Measurements from ENCODE around the gene ST3GAL4. TPM values are rescaled to one million over a fixed set of nuclear protein-coding genes. Genes with fewer than 3 reads are reported as not detected.

The ST3GAL4 gene
- total RNA-seq, 1 experiment from 2014 or later = 13.6 TPM

DNA sequence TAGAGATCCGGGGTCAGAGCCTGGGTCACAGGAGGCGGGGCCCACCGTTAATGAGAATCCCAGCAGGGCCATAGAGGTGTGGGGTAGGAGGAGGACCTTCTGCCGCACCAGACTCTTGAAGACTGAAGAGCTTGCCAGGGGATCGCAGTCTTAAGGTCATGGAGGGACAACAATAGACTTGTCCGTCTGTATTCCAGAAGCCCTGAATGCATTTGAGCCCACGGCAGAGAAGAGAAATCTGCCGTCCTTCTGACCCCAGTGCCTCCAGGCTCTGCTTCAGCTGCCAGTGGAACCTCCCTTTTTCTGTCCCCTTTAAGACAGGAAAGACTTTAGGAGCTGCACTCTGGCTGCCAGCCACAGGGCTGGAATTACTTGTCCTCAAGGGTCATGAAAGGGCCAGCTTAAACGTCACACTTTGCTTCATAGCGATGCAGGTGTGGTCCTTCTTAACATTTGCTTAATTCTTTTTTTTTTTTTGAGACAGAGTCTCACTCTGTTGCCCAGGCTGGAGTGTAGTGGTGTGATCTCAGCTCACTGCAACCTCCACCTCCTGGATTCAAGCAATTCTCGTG is 15.5 kb upstream of the ST3GAL4 start:
- Histone ChIP-seq H3K4ac (ENCODE audit: low read depth, low read length) (no peak overlapping the region), H3K4me2 (ENCODE audit: insufficient read depth, insufficient read length, low read length) (no peak overlapping the region), H2BK12ac (ENCODE audit: insufficient read length, low read depth, low read length) (no peak overlapping the region), H2BK5ac (ENCODE audit: insufficient read length, low read length) (no peak overlapping the region), H3K18ac (ENCODE audit: insufficient read length, low read depth, low read length) (no peak overlapping the region), H3K56ac (ENCODE audit: insufficient read length, low read depth, low read length) (no peak overlapping the region), H4K91ac (ENCODE audit: insufficient read length, low read depth, low read length) (no peak overlapping the region), H2BK20ac (ENCODE audit: low read depth, low read length, poor library complexity, severe bottlenecking) (no peak overlapping the region), H4K20me1 (ENCODE audit: control insufficient read depth, insufficient read depth, insufficient read length) (peaks cover 3% of the 10 kb centered on the region), H2AK5ac (ENCODE audit: insufficient read length, low read length) (no peak overlapping the region), H3K4me1 (ENCODE audit: insufficient read depth, low read length) (peaks cover 1% of the 10 kb centered on the region; the same call in 1 of the 2 replicates), H3K27me3 (ENCODE audit: insufficient read depth, low read length) (no peaks in the 10 kb centered on the region), H3K23ac (ENCODE audit: insufficient read length, low read depth, low read length) (no peak overlapping the region), H2BK15ac (ENCODE audit: low read depth, low read length) (no peak overlapping the region), H3K79me1 (ENCODE audit: insufficient read depth, low read depth, low read length, poor library complexity, severe bottlenecking) (no peaks in the 10 kb centered on the region), H4K5ac (ENCODE audit: insufficient read length, low read depth, low read length) (no peak overlapping the region), H4K8ac (replicated peaks; ENCODE audit: insufficient read length, low read depth, low read length) (no peak overlapping the region), H3K79me2 (ENCODE audit: insufficient read depth, low read length) (no peaks in the 10 kb centered on the region), H3K14ac (ENCODE audit: insufficient read depth, low read length) (no peak overlapping the region), H3K27ac (ENCODE audit: insufficient read length, low read depth, low read length) (no peak overlapping the region), H3K9ac (ENCODE audit: extremely low read depth, insufficient read length, low read length) (no peak overlapping the region), H3T11ph (ENCODE audit: low read length) (no peak overlapping the region), H3K9me3 (ENCODE audit: control insufficient read depth, low read depth, low read length) (no peaks in the 10 kb centered on the region), H2AFZ (ENCODE audit: low read length) (no peak overlapping the region), H3K23me2 (ENCODE audit: insufficient read length, low read depth, low read length, poor library complexity, severe bottlenecking) (no peaks in the 10 kb centered on the region), H2BK120ac (ENCODE audit: low read depth, low read length, poor library complexity, severe bottlenecking) (no peak overlapping the region)
- Mint-ChIP-seq H3K27me3 (ENCODE audit: low read depth) (no peaks in the 10 kb centered on the region), H3K36me3 (ENCODE audit: insufficient read depth in 1 of 3, low read depth in 3 of 3) (peaks cover 15 to 62% (median 53%) of the 10 kb centered on the region in 3 experiments; a peak in 6 of 7 replicates), H3K27ac (peak overlapping the region in 2 of 3 experiments; percentile 13 to 77; a peak in 1 of 7 replicates), H3K9me3 (no peaks in the 10 kb centered on the region), H3K4me1 (peaks cover 23 to 27% of the 10 kb centered on the region in 2 experiments), H3K4me3 (no peak overlapping the region)
- no peak for DNase-seq
- WGBS (ENCODE audit: extremely low coverage, insufficient read length, low lambda C conversion rate) = no CpG with 5 or more reads among the region's 11 CpGs
- TF ChIP-seq, protein P1, sequence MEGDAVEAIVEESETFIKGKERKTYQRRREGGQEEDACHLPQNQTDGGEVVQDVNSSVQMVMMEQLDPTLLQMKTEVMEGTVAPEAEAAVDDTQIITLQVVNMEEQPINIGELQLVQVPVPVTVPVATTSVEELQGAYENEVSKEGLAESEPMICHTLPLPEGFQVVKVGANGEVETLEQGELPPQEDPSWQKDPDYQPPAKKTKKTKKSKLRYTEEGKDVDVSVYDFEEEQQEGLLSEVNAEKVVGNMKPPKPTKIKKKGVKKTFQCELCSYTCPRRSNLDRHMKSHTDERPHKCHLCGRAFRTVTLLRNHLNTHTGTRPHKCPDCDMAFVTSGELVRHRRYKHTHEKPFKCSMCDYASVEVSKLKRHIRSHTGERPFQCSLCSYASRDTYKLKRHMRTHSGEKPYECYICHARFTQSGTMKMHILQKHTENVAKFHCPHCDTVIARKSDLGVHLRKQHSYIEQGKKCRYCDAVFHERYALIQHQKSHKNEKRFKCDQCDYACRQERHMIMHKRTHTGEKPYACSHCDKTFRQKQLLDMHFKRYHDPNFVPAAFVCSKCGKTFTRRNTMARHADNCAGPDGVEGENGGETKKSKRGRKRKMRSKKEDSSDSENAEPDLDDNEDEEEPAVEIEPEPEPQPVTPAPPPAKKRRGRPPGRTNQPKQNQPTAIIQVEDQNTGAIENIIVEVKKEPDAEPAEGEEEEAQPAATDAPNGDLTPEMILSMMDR (conservative IDR thresholded peaks at IDR 0.05) = no peak

Data from H9 (cell line).